M059J (cell line): ENCODE data around the gene HERPUD2. TPM values are rescaled to one million over a fixed set of nuclear protein-coding genes. Genes with fewer than 3 reads are reported as not detected.
"Not testable (repeated sequence)": the region's sequence is repeated elsewhere in the genome, so short reads cannot be mapped to it uniquely, and the experiment has no call there.

Source experiments
- DNase-seq: peaks from one replicate; pipeline ENCODE4 v3.0.0-alpha.2; 2012; ENCODE audit warnings: low read depth
- total RNA-seq: library from RNA; depleted of rRNA; stranded (reverse); fragments of >200 nt; shearing (Covaris generic); gene quantifications from 2 replicates; pipeline ENCODE4 v1.2.3, GENCODE V29; 2014

The HERPUD2 gene
- total RNA-seq, 1 experiment from 2014 or later: 22.4 TPM

- DNase-seq: no peak
Observed at GRCh38 chr7:35714407-35714806, 19.5 kb upstream of the HERPUD2 start.

GRCh38 chr7:35712563-35713226 is 17.8 kb upstream of the HERPUD2 start:
- no peak for DNase-seq

DNA sequence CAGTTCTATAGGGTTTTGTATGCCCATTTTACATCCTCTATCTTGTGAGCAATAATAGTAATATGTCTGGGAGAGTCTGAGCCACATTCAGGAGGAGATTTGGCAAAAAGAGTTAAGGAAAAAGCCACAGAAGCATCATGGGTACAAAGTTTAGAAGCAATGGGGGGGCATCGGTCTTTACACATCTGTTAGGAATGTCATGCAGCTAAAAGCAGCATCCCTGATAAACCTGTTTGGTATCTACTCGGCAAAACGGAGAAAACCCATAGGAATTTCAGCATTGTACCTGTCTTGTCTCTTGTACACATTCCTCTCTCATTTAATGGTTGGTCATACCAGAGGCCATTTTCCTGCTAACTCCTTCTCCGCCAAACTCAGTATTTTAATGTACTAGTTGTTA is 12.5 kb upstream of the HERPUD2 start:
- peak; percentile 47 for DNase-seq

DNA sequence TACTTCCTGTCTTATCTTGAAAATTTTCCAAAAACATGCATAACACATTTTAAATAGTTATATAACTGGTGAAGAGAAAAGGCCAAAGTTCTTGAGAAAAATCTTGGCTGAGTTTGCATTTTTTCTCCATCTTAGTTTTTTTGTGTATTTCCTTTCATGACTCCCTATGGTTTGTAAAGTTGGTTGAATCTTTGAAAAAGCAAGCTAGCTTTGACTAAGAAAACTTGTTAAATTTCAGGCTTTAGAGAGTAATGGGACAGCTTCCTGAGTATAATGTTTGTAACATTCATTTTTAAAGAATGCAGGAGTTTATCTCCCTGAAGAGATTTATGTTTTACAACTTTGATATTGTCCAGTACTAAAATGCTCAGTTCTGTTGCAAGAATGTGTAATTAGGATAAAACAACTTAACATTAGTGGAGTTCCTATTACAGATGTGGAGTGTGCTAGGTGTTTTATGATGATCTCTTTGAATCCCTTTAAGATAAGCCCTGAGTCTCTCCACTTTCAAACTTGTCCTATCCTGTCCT is 11.1 kb upstream of the HERPUD2 start:
- DNase-seq: no peak

GRCh38 chr7:35704261-35704660 is 9.3 kb upstream of the HERPUD2 start:
- no peak for DNase-seq

DNA sequence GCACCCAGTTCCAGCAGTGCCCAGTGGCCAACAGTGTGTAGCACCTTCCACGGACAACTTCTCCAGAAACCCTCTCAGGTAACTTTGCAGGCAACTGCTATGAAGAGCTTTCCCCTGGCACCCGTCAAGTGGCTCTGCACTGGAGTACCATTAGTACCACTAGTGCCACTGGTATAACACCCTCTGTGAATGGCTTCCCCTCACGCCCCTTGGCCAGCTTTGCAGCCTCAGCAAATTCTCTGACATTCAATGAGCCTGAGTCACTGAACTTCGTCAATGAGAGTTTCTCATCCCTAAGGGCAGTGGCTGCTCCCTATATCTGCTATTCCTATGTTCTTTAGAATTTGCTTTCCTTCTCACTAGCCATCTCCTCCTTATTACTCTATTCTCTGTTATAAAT is 7.6 kb upstream of the HERPUD2 start:
- peak; percentile 22 for DNase-seq

GRCh38 chr7:35701287-35701900 is 6.5 kb upstream of the HERPUD2 start:
- no peak for DNase-seq

DNA sequence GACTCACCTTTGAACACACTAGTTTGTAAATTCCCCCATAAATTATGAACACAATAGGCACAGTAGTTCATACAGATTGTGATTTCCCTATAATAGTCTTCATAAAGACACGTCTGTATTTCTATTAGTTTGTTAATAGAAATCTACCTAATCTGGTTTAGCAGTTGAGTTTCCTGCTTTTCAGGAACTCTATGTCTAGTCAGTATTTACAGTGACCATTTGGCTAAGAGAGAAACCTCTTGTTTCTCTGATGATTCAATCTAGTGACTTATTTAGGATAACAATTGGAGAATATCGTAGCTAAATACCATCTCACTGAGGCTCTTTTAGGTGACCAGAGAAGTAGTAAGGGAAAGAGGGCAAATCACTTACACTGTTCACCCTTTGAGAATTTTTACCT is 5.9 kb upstream of the HERPUD2 start:
- no peak for DNase-seq

GRCh38 chr7:35700333-35700732 is 5.4 kb upstream of the HERPUD2 start:
- no peak for DNase-seq

DNA sequence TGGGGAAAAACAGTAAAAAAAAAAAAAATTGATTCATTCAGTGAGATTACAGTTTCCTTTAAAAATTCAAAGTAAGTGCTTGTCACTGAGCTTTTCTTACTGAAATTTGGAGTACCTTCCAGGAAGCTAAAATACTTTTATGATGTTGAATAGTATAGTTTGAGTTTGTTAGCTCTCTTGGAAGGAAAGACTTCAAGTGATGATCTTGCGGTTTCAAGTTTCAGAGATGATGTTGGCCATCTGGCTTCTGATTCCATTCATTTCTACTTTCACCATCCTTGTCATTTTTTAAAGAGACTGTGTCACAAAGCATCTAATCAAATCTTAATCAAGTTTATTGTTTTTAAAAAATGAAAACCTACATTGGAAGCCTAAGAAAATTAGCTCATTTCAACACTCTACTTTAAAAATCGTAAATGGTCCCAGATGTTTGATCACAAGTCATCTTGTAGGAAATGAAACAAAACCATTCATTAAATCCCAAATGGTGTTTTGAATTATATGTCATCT is 4.9 kb upstream of the HERPUD2 start:
- DNase-seq: no peak

DNA sequence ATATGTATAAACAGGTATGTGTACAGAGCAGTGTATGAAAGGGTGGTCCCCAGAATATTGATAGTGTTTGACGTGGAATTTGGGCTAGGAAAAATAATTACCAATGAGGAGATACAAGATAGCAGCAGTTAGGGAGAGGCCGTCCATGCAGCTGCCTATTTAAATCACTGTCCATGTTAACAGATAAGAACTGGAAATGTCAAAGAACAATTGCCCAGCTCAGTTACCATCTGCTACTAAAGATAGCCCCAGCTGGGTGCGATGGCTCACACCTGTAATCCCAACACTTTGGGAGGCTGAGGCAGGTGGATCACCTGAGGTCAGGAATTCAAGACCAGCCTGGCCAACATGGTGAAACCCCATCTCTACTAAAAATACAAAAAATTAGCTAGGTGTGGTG is 3.4 kb upstream of the HERPUD2 start:
- not testable (repeated sequence) for DNase-seq

GRCh38 chr7:35697414-35698175 is 2.7 kb upstream of the HERPUD2 start:
- DNase-seq: peak; percentile 77

DNA sequence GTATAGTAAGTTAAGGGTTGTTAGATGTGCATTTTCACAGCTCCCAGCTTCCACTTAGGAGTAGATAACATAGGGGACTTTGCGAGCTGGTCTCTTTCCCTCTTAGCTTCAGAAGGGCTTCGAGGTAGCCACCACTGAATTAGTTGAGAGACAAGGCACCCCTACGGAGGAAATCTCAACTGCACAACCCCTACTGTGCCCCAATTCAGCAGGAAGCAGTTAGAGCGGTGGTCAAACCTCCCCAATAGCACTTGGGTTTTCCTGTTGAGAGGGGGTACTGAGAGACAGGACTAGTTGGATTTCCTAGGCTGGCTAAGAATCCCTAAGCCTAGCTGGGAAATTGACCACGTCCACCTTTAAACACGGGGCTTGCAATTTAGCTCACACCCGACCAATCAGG is 1.1 kb upstream of the HERPUD2 start:
- DNase-seq: no peak

DNA sequence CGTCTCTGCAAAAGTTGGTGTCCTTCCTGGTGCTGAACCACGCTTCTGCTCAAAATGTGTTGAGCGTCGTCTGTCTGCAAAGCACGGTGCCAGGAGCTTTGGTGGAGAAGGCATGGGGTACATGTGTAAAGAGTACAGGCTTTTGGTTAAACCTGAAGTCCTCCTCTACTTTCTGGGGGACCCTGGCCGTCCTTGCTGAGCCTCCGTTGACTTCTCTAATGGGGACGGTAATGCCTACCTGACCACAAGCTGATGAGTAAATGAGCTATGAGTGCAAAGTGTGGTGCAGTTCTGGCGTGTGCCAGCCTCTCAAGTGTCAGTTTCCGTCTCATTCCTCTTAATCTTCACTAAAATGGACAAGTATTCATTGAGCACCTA is 527 bp upstream of the HERPUD2 start:
- DNase-seq: peak; percentile 36

DNA sequence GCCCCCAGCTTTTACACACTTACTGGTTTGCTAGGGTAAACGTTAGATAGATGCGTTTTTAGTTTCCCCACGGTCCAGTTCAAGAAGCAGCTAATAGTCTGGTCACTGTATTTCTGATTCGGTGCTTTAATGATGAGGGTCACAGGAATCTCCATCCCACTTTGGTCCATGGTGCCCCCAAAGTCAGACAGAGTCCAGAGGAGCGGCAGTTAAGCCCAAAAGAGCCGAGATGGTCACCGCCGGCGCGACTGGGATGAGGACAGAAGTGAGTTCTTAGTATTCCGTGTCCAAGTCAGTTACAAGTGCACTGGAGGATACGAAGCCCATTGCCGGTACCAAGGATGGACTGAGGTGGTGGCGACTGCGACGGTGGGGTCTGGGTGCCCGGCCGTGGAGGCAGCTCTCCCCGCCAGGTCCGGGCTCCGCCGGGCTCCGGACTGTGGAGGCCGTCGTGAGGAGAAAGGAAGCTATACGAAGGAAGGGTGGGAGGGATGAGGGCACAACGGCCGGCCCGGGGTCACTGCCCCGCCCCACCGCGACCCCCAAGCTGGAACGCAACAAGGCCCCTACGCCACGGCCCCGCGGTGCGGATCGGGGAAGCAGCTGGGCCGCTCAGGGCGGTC is 663 bp downstream of the HERPUD2 start:
- peak; percentile 52 for DNase-seq

GRCh38 chr7:35691827-35692307 is 3.1 kb downstream of the HERPUD2 start:
- no peak for DNase-seq

GRCh38 chr7:35691366-35691765 is 3.6 kb downstream of the HERPUD2 start:
- no peak for DNase-seq

DNA sequence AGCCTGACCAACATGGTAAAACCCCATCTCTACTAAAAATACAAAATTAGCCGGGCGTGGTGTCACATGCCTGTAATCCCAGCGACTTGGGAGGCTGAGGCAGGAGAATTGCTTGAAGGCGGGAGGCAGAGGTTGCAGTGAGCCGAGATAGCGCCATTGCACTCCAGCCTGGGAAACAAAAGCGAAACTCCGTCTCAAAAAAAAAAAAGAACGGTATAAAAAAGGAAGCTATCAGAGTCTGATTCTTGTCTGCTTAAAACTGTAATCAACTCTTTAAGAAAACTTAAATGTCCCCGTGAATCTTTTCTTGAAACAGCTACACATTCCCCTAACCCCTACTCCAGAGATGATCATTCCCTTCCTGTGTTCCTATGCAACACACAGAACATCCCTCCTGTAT is 4.3 kb downstream of the HERPUD2 start:
- not testable (repeated sequence) for DNase-seq

GRCh38 chr7:35685781-35686180 is 9.2 kb downstream of the HERPUD2 start:
- no peak for DNase-seq

DNA sequence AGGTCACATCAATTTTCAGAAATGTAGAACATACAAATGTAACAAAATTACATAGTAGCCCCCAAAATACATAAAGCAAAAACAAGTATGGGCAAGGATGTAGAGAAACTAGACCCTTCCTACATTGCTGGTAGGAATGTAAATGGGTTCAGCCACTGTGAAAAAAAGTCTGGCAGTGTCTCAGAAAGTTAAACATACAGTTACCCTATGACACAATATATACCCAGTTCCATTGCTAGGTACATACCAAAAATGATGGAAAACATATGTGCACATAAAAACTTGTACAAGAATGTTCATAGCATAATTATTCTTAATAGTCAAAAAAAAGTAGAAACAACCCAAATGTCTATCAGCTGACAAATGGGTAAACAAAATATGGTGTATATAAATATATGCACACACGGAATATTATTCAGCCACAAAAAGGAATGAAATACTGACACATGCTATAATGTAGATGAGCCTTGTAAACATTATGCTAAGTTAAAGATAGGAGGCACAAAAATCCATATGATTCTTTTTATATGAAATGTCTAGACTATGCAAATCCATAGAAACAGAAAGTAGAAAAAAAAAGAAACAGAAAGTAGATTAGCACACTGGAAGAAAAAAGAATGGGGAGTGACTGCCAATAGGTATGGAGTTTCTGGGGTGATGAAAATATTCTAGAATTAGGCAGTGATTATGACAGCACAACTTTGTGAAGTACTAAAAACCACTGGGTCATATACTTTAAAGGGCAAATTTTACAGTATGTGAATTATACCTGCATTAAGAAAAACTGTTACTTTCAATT is 13.5 kb downstream of the HERPUD2 start:
- no peak for DNase-seq

GRCh38 chr7:35680403-35681013 is 14.4 kb downstream of the HERPUD2 start:
- no peak for DNase-seq
